IMR-90 (cell line): ENCODE measurements around the gene ARHGAP35.

ENCODE experiments used
- CHD1 ChIP-seq: IDR thresholded peaks from 2 replicates; pipeline ENCODE4 v1.6.1; 2012; ENCODE audit warnings: low read depth, low read length, improper control_type of control experiment
- FOS ChIP-seq: fragments of 150-350 bp; IDR thresholded peaks from 2 replicates; pipeline ENCODE4 v1.6.1; 2016; ENCODE audit warnings: low read depth, low read length
- MAFK ChIP-seq: IDR thresholded peaks from 2 replicates; pipeline ENCODE4 v1.6.1; 2012; ENCODE audit warnings: low read depth, low read length, improper control_type of control experiment
- MAZ ChIP-seq: IDR thresholded peaks from 2 replicates; pipeline ENCODE4 v1.6.1; 2012; ENCODE audit warnings: low read depth, mild to moderate bottlenecking, low read length, improper control_type of control experiment, moderate library complexity, borderline replicate concordance
- NFE2L2 ChIP-seq: fragments of 150-350 bp; IDR thresholded peaks from 2 replicates; pipeline ENCODE4 v1.6.1; 2016; ENCODE audit warnings: low read depth, mild to moderate bottlenecking, low read length
- POLR2A ChIP-seq: IDR thresholded peaks from 2 replicates; pipeline ENCODE4 v1.6.1; 2012; ENCODE audit warnings: mild to moderate bottlenecking, low read depth, low read length
- RCOR1 ChIP-seq: IDR thresholded peaks from 2 replicates; pipeline ENCODE4 v1.6.1; 2012; ENCODE audit warnings: mild to moderate bottlenecking, low read length, improper control_type of control experiment; ENCODE audit not compliant: insufficient replicate concordance
- RFX5 ChIP-seq: IDR thresholded peaks from 2 replicates; pipeline ENCODE4 v1.8.0; 2012; ENCODE audit warnings: low read depth, mild to moderate bottlenecking, low read length, moderate library complexity
- SMC3 ChIP-seq: fragments of 150-350 bp; IDR thresholded peaks from 2 replicates; pipeline ENCODE4 v1.6.1; 2016; ENCODE audit warnings: low read depth, mild to moderate bottlenecking, antibody characterized with exemption, low read length, moderate library complexity
- TF ChIP-seq, protein P1 (sequence below): conservative IDR thresholded peaks from 2 replicates; pipeline ENCODE4 v1.5.1; 2012; ENCODE audit warnings: mild to moderate bottlenecking, low read depth, low read length, improper control_type of control experiment
- TF ChIP-seq, protein P2 (sequence below): fragments of 150-350 bp; IDR thresholded peaks from 2 replicates; pipeline ENCODE4 v1.6.1; 2017; ENCODE audit warnings: mild to moderate bottlenecking, antibody characterized with exemption, low read length, low read depth

DNA sequence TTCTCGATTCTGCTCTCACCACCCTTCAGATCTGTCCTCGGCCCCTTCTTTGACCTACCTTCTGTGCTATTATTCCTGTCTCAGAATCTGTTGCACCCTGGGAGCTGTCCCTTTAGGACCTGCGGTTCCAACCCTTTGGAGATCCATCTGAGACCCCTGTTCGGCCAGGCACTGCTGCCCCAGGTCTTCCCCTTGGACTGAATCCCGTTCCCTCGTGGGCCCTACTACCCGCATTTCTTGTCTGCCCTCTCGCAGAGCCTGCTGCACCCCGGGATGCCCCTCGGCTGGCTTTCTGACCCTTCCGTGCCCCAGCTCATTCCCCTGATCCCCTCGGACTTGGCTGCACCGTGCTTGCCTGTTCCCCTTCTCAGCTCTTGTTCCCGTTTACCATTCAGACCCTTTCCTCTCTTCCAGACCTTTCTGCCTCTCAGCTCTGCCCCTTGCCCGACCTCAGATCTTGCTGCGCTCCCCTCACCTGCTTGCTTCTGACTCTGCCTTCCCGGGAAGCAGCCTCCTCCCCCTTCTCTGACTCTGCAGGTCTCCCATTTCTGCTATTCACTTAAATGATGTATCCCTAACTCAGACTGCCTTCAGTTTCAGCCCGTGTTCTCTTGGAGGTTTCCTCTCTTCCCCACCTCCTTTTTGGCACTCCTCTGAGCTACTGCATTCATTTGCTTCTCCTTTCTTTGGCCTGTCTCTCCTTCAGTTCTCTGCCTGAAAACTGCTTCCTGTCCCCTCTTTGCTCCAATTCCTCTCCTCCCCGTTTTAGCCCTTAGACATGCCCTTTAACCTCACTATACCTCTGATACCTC, 1.1 kb downstream of the ARHGAP35 start:
- TF ChIP-seq, protein P1, sequence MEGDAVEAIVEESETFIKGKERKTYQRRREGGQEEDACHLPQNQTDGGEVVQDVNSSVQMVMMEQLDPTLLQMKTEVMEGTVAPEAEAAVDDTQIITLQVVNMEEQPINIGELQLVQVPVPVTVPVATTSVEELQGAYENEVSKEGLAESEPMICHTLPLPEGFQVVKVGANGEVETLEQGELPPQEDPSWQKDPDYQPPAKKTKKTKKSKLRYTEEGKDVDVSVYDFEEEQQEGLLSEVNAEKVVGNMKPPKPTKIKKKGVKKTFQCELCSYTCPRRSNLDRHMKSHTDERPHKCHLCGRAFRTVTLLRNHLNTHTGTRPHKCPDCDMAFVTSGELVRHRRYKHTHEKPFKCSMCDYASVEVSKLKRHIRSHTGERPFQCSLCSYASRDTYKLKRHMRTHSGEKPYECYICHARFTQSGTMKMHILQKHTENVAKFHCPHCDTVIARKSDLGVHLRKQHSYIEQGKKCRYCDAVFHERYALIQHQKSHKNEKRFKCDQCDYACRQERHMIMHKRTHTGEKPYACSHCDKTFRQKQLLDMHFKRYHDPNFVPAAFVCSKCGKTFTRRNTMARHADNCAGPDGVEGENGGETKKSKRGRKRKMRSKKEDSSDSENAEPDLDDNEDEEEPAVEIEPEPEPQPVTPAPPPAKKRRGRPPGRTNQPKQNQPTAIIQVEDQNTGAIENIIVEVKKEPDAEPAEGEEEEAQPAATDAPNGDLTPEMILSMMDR, result no peak
- TF ChIP-seq POLR2A (no peak), RCOR1 (no peak), FOS (no peak), SMC3 (no peak), RFX5 (no peak), CHD1 (no peak), MAFK (no peak), NFE2L2 (no peak), MAZ (no peak)
- TF ChIP-seq, protein P2, sequence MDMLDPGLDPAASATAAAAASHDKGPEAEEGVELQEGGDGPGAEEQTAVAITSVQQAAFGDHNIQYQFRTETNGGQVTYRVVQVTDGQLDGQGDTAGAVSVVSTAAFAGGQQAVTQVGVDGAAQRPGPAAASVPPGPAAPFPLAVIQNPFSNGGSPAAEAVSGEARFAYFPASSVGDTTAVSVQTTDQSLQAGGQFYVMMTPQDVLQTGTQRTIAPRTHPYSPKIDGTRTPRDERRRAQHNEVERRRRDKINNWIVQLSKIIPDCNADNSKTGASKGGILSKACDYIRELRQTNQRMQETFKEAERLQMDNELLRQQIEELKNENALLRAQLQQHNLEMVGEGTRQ, result no peak
